Ascending aorta (tissue), 2 donors: ENCODE results near the gene ZC3H4. TPM values are rescaled to one million over a fixed set of nuclear protein-coding genes. Genes with fewer than 3 reads are reported as not detected.

Experiments
- DNase-seq, 2 donors: peaks; one replicate each; pipeline ENCODE4 v3.0.0-alpha.2; 2019; ENCODE audit warnings: low spot score in 2 of 2
- H3K27ac ChIP-seq, 2 donors: fragments of 200-600 bp; sonication (generic); one replicate each; pipeline ENCODE4 v1.5.1; 2016 to 2017; ENCODE audit warnings: mild to moderate bottlenecking in 1 of 2
- H3K27me3 ChIP-seq: fragments of 200-600 bp; sonication (generic); one replicate; pipeline ENCODE4 v1.5.1; 2017
- H3K36me3 ChIP-seq, 2 donors: fragments of 200-600 bp; sonication (generic); one replicate each; pipeline ENCODE4 v1.5.1; 2016
- H3K4me1 ChIP-seq, 2 donors: fragments of 200-600 bp; sonication (generic); one replicate each; pipeline ENCODE4 v1.5.1; 2016 to 2017; ENCODE audit warnings: mild to moderate bottlenecking in 1 of 2
- H3K4me3 ChIP-seq, 2 donors: fragments of 200-600 bp; sonication (generic); one replicate each; pipeline ENCODE4 v1.5.1; 2016 to 2017; ENCODE audit warnings: mild to moderate bottlenecking in 1 of 2
- H3K9me3 ChIP-seq, 2 donors: fragments of 200-600 bp; sonication (generic); one replicate each; pipeline ENCODE4 v1.5.1; 2016
- CTCF ChIP-seq, 3 experiments: fragments of 200-600 bp in 2 of 3; fragments of 450-650 bp in 1 of 3; sonication (generic) in 2 of 3; IDR thresholded peaks; one replicate each; pipeline ENCODE4 v1.5.1; 2016 to 2019; ENCODE audit warnings: antibody characterized with exemption in 3 of 3, mild to moderate bottlenecking in 1 of 3, moderate library complexity in 1 of 3
- intact Hi-C: fragments of 100-400 bp; cut with DNase I; formaldehyde crosslinking; loops from one replicate; pipeline ENCODE4 v1.15.1; 2023
- total RNA-seq: library from RNA; depleted of rRNA; stranded (reverse); fragments of >200 nt; gene quantifications from one replicate; pipeline ENCODE4 v1.1.0, GENCODE V29; 2016

Gene ZC3H4
- total RNA-seq, 1 donor from 2014 or later: 24.6 TPM

GRCh38 chr19:47069795-47070194 lies 43.8 kb downstream of the ZC3H4 start:
- Histone ChIP-seq H3K4me1 (no peaks in the 10 kb centered on the region), H3K4me3 (no peak overlapping the region), H3K27me3 (no peaks in the 10 kb centered on the region), H3K9me3 (no peaks in the 10 kb centered on the region), H3K27ac (no peak overlapping the region), H3K36me3 (peaks cover 66 to 87% of the 10 kb centered on the region in 2 donors)
- no peak for DNase-seq
- no peak for TF ChIP-seq CTCF (IDR thresholded peaks at IDR 0.05)
- intact Hi-C loops: loop anchor here (10.0 kb wide), 1 partner anchor 55 kb away; the partner anchor contains the start of gene NPAS1

- DNase-seq: no peak
- Histone ChIP-seq H3K4me1 (no peaks in the 10 kb centered on the region), H3K4me3 (no peak overlapping the region), H3K9me3 (no peaks in the 10 kb centered on the region), H3K27ac (no peak overlapping the region), H3K27me3 (no peaks in the 10 kb centered on the region), H3K36me3 (peaks cover 60 to 81% of the 10 kb centered on the region in 2 donors)
- intact Hi-C loops: no loop called here
- TF ChIP-seq CTCF (IDR thresholded peaks at IDR 0.05): no peak
Observed at GRCh38 chr19:47068876-47069406, 44.6 kb downstream of the ZC3H4 start.

- Histone ChIP-seq H3K36me3 (peaks cover 60 to 79% of the 10 kb centered on the region in 2 donors), H3K9me3 (no peaks in the 10 kb centered on the region), H3K27ac (no peak overlapping the region), H3K4me1 (no peaks in the 10 kb centered on the region), H3K4me3 (no peak overlapping the region), H3K27me3 (no peaks in the 10 kb centered on the region)
- DNase-seq: no peak
- intact Hi-C loops: no loop called here
- TF ChIP-seq CTCF (IDR thresholded peaks at IDR 0.05): no peak
Observed at GRCh38 chr19:47068246-47068645, 45.3 kb downstream of the ZC3H4 start.

GRCh38 chr19:47067215-47067847 lies 46.2 kb downstream of the ZC3H4 start:
- peaks cover 52 to 70% of the 10 kb centered on the region in 2 donors for H3K36me3 ChIP-seq
- no peak for TF ChIP-seq CTCF (IDR thresholded peaks at IDR 0.05)
- no peaks in the 10 kb centered on the region for H3K4me1 ChIP-seq
- H3K27ac ChIP-seq: no peak overlapping the region
- no peaks in the 10 kb centered on the region for H3K9me3 ChIP-seq
- intact Hi-C loops: no loop called here
- no peak for DNase-seq
- no peak overlapping the region for H3K4me3 ChIP-seq
- no peaks in the 10 kb centered on the region for H3K27me3 ChIP-seq

- H3K36me3 ChIP-seq: peaks cover 45 to 62% of the 10 kb centered on the region in 2 donors
- TF ChIP-seq CTCF (IDR thresholded peaks at IDR 0.05): no peak
- H3K9me3 ChIP-seq: no peaks in the 10 kb centered on the region
- no peak overlapping the region for H3K27ac ChIP-seq
- no peak overlapping the region for H3K4me3 ChIP-seq
- no peaks in the 10 kb centered on the region for H3K4me1 ChIP-seq
- intact Hi-C loops: no loop called here
- DNase-seq: no peak
- no peaks in the 10 kb centered on the region for H3K27me3 ChIP-seq
Observed at GRCh38 chr19:47066376-47067214, 47.0 kb downstream of the ZC3H4 start.
